Measurements from ENCODE around the gene CUTC. TPM values are rescaled to one million over a fixed set of nuclear protein-coding genes. Genes with fewer than 3 reads are reported as not detected.

Gene CUTC
- total RNA-seq, 4 donors from 2014 or later: 10.3 to 27.4 (median 15.1) TPM

DNA sequence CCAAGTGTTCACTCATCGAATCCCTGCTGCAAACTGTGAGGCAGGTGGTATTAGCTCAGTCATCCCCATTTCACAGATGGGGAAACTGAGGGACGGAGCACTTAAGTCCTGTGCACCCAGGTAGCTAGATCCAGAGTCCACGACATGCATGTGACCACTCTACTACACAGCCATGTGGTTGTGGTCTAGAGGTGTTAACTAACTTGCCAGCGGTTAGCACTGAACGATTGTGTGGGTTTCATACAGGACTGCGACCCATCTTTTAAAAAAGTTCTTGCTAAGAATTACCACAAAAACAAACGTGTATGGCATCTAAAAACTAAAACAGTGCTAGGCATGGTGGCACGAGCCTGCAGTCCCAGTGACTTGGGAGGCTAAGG, 34.3 kb downstream of the CUTC start:
- Histone ChIP-seq H3K4me1 (no peaks in the 10 kb centered on the region), H3K36me3 (no peaks in the 10 kb centered on the region), H3K4me3 (no peak overlapping the region), H3K27ac (no peak overlapping the region), H3K9me3 (no peaks in the 10 kb centered on the region), H3K27me3 (no peaks in the 10 kb centered on the region)
- 63% methylated on average over 8 of the region's 8 CpGs for WGBS
- no peak for DNase-seq (ENCODE audit: low spot score in 2 of 2)
- TF ChIP-seq EP300 (IDR thresholded peaks at IDR 0.05) (no peak), POLR2A (IDR thresholded peaks at IDR 0.05) (no peak), POLR2AphosphoS5 (IDR thresholded peaks at IDR 0.05) (no peak), CTCF (IDR thresholded peaks at IDR 0.05) (no peak)

DNA sequence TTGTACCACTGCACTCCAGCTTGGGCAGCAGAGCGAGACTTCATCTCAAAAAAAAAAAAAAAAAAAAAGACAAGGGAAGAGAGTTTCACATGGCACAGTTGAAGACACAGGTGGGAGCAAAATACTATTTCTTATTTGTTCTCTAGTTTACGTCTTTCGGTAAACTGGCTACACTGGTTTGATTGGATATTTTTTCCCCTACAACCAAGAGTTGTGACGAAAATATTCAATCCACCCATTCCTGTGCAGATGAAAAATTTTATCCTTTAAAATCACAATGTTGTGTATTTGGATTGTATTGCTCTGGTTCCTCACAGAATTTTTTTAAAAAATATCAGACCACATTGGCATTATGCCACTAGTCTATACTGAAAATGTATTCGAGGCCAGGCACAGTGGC, 35.9 kb downstream of the CUTC start:
- no peak overlapping the region for H3K4me3 ChIP-seq
- no peaks in the 10 kb centered on the region for H3K9me3 ChIP-seq
- no peak for DNase-seq (ENCODE audit: low spot score in 2 of 2)
- 53% methylated on average over 5 of the region's 5 CpGs for WGBS
- H3K36me3 ChIP-seq: no peaks in the 10 kb centered on the region
- H3K4me1 ChIP-seq: no peaks in the 10 kb centered on the region
- TF ChIP-seq POLR2A (IDR thresholded peaks at IDR 0.05) (no peak), CTCF (IDR thresholded peaks at IDR 0.05) (no peak), POLR2AphosphoS5 (IDR thresholded peaks at IDR 0.05) (no peak), EP300 (IDR thresholded peaks at IDR 0.05) (no peak)
- H3K27ac ChIP-seq: no peak overlapping the region
- no peaks in the 10 kb centered on the region for H3K27me3 ChIP-seq

DNA sequence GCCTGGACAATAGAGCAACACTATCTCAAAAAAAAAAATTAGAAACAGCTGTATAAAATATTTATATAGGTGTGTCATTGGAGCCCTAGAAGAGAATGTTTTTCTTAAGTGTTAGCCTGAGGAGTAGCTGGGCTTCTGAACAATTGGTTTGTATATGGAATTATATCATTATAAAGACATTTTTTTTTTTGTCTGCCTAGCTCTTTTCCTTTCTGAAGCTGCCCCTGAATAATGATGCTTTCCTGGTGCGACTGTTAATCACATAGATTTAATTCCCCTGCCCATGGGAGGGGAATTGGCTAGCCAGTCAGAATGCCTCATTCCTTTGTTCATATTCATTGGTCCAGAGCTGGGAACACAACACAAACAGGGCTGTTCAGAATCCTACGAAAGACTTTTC, 36.5 kb downstream of the CUTC start:
- no peak for DNase-seq (ENCODE audit: low spot score in 2 of 2)
- Histone ChIP-seq H3K36me3 (no peaks in the 10 kb centered on the region), H3K27ac (no peak overlapping the region), H3K9me3 (no peaks in the 10 kb centered on the region), H3K27me3 (no peaks in the 10 kb centered on the region), H3K4me1 (no peaks in the 10 kb centered on the region), H3K4me3 (no peak overlapping the region)
- WGBS: 74% methylated on average over 2 of the region's 2 CpGs
- TF ChIP-seq POLR2A (IDR thresholded peaks at IDR 0.05) (no peak), EP300 (IDR thresholded peaks at IDR 0.05) (no peak), POLR2AphosphoS5 (IDR thresholded peaks at IDR 0.05) (no peak), CTCF (IDR thresholded peaks at IDR 0.05) (no peak)

DNA sequence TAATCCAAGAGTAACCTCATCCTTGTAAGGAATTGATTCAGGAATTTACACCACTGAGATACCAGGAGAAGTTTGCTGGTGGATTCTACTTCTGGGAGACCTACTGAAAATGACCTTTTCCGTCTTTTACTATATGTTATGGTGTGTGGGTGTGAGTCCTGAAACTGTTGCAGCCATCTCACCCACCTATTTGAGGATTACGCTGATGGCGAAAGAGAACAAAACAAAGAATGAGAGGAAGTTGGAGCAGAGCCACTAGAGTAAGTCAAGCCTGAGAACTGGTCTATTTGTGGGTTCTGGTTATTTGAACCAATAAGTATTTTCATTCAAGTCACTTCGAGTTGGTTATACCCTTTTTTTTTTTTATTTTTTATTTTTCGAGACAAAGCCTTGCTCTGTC, 37.7 kb downstream of the CUTC start:
- WGBS: 89% methylated on average over 5 of the region's 5 CpGs
- Histone ChIP-seq H3K4me1 (no peaks in the 10 kb centered on the region), H3K36me3 (no peaks in the 10 kb centered on the region), H3K9me3 (no peaks in the 10 kb centered on the region), H3K27ac (no peak overlapping the region), H3K27me3 (no peaks in the 10 kb centered on the region), H3K4me3 (no peak overlapping the region)
- DNase-seq (ENCODE audit: low spot score in 2 of 2): no peak
- TF ChIP-seq POLR2AphosphoS5 (IDR thresholded peaks at IDR 0.05) (no peak), EP300 (IDR thresholded peaks at IDR 0.05) (no peak), CTCF (IDR thresholded peaks at IDR 0.05) (no peak), POLR2A (IDR thresholded peaks at IDR 0.05) (no peak)

GRCh38 chr10:99770408-99771045, 38.5 kb downstream of the CUTC start:
- DNase-seq (ENCODE audit: low spot score in 2 of 2): no peak
- no peaks in the 10 kb centered on the region for H3K27me3 ChIP-seq
- H3K9me3 ChIP-seq: no peaks in the 10 kb centered on the region
- no peaks in the 10 kb centered on the region for H3K36me3 ChIP-seq
- WGBS: 90% methylated on average over 4 of the region's 4 CpGs
- TF ChIP-seq POLR2AphosphoS5 (IDR thresholded peaks at IDR 0.05): no peak
- no peak for TF ChIP-seq POLR2A (IDR thresholded peaks at IDR 0.05)
- no peak for TF ChIP-seq CTCF (IDR thresholded peaks at IDR 0.05)
- TF ChIP-seq EP300 (IDR thresholded peaks at IDR 0.05): no peak
- H3K4me1 ChIP-seq: no peaks in the 10 kb centered on the region
- H3K27ac ChIP-seq: no peak overlapping the region
- H3K4me3 ChIP-seq: no peak overlapping the region

Data from suprapubic skin (tissue), 4 donors.